ENCODE data around the gene ATP6V0C.

DNA sequence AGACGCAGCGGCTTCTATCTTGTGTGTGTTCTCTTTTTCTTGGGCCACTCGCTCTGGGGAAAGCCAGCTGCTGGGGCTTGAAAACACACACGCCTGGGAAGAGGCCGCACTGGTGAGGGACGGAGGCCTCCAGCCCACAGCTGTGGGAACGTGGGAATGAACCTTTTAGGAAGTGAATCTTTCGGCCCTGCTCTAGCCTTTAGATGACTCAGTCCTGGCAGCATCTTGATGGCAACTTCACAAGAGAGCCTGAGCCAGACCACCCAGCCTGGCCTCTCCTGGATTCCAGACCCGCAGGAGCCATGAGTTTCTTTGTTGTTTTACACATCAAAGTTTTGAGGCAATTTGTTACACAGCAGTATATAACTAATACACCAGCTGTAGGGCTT, 21.9 kb downstream of the ATP6V0C start:
- no peak for TF ChIP-seq EZH2 (IDR thresholded peaks at IDR 0.05; ENCODE audit: low read length, unreplicated experiment)
- TF ChIP-seq, protein P1, sequence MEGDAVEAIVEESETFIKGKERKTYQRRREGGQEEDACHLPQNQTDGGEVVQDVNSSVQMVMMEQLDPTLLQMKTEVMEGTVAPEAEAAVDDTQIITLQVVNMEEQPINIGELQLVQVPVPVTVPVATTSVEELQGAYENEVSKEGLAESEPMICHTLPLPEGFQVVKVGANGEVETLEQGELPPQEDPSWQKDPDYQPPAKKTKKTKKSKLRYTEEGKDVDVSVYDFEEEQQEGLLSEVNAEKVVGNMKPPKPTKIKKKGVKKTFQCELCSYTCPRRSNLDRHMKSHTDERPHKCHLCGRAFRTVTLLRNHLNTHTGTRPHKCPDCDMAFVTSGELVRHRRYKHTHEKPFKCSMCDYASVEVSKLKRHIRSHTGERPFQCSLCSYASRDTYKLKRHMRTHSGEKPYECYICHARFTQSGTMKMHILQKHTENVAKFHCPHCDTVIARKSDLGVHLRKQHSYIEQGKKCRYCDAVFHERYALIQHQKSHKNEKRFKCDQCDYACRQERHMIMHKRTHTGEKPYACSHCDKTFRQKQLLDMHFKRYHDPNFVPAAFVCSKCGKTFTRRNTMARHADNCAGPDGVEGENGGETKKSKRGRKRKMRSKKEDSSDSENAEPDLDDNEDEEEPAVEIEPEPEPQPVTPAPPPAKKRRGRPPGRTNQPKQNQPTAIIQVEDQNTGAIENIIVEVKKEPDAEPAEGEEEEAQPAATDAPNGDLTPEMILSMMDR (conservative IDR thresholded peaks at IDR 0.05; ENCODE audit: low read depth, low read length): no peak

All from PC-3 (cell line).